Measurements from ENCODE around the gene DIP2B.

Gene DIP2B

GRCh38 chr12:50635857-50636256 is 131.1 kb downstream of the DIP2B start:
- no peak for DNase-seq (ENCODE audit: low read depth in 2 of 2)

GRCh38 chr12:50636505-50636904 is 131.7 kb downstream of the DIP2B start:
- DNase-seq (ENCODE audit: low read depth in 2 of 2) = no peak

- no peak for DNase-seq (ENCODE audit: low read depth in 2 of 2)
Observed at GRCh38 chr12:50637870-50638481, 133.2 kb downstream of the DIP2B start.

- DNase-seq (ENCODE audit: low read depth in 2 of 2) = no peak
Observed at GRCh38 chr12:50638482-50638880, 133.7 kb downstream of the DIP2B start.

- DNase-seq (ENCODE audit: low read depth in 2 of 2) = no peak
Observed at GRCh38 chr12:50639721-50640120, 134.9 kb downstream of the DIP2B start.

GRCh38 chr12:50640321-50640939 is 135.6 kb downstream of the DIP2B start:
- no peak for DNase-seq (ENCODE audit: low read depth in 2 of 2)

GRCh38 chr12:50641566-50641965 is 136.8 kb downstream of the DIP2B start:
- no peak for DNase-seq (ENCODE audit: low read depth in 2 of 2)

- no peak for DNase-seq (ENCODE audit: low read depth in 2 of 2)
Observed at GRCh38 chr12:50642035-50642451, 137.3 kb downstream of the DIP2B start.

- DNase-seq (ENCODE audit: low read depth in 2 of 2) = no peak
Observed at GRCh38 chr12:50642761-50643160, 138.0 kb downstream of the DIP2B start.

GRCh38 chr12:50647031-50647430 is 142.2 kb downstream of the DIP2B start:
- no peak for DNase-seq (ENCODE audit: low read depth in 2 of 2)

GRCh38 chr12:50647479-50647878 is 142.7 kb downstream of the DIP2B start:
- no peak for DNase-seq (ENCODE audit: low read depth in 2 of 2)

- DNase-seq (ENCODE audit: low read depth in 2 of 2) = no peak
Observed at GRCh38 chr12:50650285-50650684, 145.5 kb downstream of the DIP2B start.

GRCh38 chr12:50655374-50655921 is 150.7 kb downstream of the DIP2B start:
- DNase-seq (ENCODE audit: low read depth in 2 of 2) = no peak

GRCh38 chr12:50659260-50659659 is 154.5 kb downstream of the DIP2B start:
- DNase-seq (ENCODE audit: low read depth in 2 of 2) = no peak

GRCh38 chr12:50659690-50660424 is 155.1 kb downstream of the DIP2B start:
- DNase-seq (ENCODE audit: low read depth in 2 of 2) = no peak

GRCh38 chr12:50660425-50660822 is 155.6 kb downstream of the DIP2B start:
- no peak for DNase-seq (ENCODE audit: low read depth in 2 of 2)

GRCh38 chr12:50661300-50662115 is 156.7 kb downstream of the DIP2B start:
- no peak for DNase-seq (ENCODE audit: low read depth in 2 of 2)

- DNase-seq (ENCODE audit: low read depth in 2 of 2) = no peak
Observed at GRCh38 chr12:50662116-50662510, 157.3 kb downstream of the DIP2B start.

- DNase-seq (ENCODE audit: low read depth in 2 of 2) = no peak
Observed at GRCh38 chr12:50665170-50665569, 160.4 kb downstream of the DIP2B start.

GRCh38 chr12:50665609-50666008 is 160.8 kb downstream of the DIP2B start:
- no peak for DNase-seq (ENCODE audit: low read depth in 2 of 2)

- no peak for DNase-seq (ENCODE audit: low read depth in 2 of 2)
Observed at GRCh38 chr12:50666023-50666422, 161.2 kb downstream of the DIP2B start.

- DNase-seq (ENCODE audit: low read depth in 2 of 2) = no peak
Observed at GRCh38 chr12:50672158-50672557, 167.4 kb downstream of the DIP2B start.

All from stimulated activated CD8-positive, alpha-beta memory T cell treated with anti-CD3 and anti-CD28 coated beads, Interleukin-2, amount 100 ng/mL, for 48 hours (primary cell).